Stimulated activated CD8-positive, alpha-beta memory T cell treated with anti-CD3 and anti-CD28 coated beads, Interleukin-7, amount 100 ng/mL, for 4 hours (primary cell): ENCODE results near the gene DNASE1.
"Not testable (repeated sequence)": the region's sequence is repeated elsewhere in the genome, so short reads cannot be mapped to it uniquely, and the experiment has no call there.

Experiments
- DNase-seq, 2 donors: peaks; one replicate each; pipeline ENCODE4 v3.0.0-alpha.2; 2020; ENCODE audit warnings: low read depth in 2 of 2

Gene DNASE1, protein sequence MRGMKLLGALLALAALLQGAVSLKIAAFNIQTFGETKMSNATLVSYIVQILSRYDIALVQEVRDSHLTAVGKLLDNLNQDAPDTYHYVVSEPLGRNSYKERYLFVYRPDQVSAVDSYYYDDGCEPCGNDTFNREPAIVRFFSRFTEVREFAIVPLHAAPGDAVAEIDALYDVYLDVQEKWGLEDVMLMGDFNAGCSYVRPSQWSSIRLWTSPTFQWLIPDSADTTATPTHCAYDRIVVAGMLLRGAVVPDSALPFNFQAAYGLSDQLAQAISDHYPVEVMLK

DNA sequence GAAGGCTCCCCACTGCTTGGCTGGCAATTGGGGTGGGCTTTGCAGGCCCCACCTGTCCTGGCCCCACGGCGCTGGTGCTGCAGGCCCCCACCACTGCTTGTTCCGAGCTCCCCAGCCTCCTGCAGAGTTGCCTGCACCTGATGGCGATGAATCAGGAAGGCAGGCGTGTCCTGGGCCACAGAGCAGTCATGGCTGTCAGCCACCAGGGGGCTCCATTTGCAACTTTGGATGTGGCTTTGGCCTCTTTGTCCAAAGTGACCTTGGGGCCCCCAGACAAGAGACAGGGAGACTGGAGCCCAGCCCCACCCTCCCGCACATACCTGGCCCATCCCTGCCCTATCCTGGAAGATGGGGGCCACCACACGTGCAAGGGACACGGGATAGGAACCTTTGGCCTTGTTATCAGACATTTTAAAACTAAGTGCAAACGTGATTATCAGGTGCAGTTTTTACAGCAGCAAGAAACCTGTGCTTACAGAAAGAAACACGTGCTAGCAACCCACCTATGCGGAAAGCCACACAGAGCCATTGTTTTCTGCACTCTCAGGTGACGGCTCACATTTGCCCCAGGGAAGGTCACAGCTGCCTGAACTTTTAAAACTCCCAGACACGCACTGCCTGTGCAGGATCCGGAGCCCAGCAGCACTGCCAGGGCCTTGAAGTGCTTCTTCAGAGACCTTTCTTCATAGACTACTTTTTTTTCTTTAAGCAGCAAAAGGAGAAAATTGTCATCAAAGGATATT, at the start of gene DNASE1:
DNASE1 (plus strand) TSS at position 443 of the 743 bp plus-strand sequence. CDS start 683 bp downstream, outside the sequence.
- peak; percentile 9 to 13 for DNase-seq

DNA sequence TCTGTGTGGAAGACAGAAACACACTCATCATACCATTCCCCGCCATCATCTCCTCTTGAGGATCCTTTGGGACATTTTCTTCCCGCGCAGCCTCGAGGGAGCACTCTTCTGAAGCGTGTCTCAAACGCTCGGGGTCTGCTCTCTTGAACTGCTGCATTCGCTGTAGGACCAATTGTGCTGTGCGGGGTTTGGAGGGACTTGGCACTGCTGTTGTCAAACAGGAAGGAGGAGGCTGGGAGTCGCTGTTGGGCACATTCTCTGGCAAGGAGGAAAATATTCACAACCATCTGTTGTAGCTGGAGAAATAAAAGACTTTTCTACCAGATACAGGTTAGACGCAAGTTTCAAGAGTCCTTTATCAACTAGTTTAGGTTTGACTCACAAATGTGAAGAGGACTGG, 48.0 kb upstream of the DNASE1 start:
- no peak for DNase-seq

DNA sequence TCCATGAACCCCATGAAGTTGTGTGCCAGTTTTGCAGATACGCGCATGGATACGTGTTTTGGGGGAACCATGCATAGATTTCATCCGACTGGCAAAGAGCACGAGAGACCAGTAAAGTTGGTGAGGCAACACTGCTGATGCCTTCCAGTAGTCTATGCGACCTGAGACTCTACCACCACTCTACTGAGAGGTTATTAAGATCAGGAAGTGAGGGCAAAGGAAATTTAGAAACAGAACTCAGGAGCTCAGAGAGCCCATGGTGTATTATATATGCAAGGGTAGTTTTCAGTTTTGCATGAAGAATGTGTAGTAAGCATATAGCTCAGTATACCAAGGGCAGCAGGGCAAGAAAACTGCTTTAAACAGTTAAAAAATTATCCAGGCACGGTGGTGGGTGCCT, 47.3 kb upstream of the DNASE1 start:
- DNase-seq: no peak

DNA sequence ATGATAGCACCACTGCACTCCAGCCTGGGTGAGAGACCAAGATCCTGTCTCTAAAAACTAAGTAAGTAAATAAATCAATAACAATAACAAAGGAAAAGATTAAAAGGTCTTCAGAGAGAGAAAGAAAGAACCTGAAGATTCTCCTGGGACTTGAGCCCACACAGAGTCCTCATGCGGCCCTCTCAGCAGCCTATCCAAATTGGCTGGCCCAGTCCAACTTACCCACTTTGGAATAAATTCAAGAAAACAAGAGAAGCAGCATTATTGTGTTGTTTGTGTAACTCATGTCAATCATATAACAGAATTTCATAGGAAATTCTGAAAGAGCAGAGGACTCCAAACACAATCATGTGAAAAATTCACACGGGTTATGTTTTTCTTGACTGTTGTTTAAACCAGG, 46.9 kb upstream of the DNASE1 start:
- DNase-seq: no peak

DNA sequence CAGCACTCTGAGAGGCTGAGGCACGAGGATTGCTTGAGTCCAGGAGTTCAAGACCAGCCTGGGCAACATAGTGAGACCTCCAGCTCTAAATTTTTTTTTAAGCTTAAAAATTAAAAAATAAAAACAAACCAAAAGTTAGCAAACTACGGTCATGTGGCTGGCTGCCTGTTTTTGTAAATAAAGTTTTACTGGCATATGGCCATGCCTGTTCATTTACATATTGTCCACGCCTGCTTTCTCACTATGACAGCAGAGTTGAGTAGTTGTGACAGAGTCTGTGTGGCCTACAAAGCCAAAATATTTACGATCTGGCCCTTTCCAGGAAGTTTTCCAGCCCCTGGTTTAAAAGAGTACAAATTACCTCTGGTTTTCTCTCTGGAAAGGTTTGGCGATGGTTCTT, 46.4 kb upstream of the DNASE1 start:
- DNase-seq: no peak

DNA sequence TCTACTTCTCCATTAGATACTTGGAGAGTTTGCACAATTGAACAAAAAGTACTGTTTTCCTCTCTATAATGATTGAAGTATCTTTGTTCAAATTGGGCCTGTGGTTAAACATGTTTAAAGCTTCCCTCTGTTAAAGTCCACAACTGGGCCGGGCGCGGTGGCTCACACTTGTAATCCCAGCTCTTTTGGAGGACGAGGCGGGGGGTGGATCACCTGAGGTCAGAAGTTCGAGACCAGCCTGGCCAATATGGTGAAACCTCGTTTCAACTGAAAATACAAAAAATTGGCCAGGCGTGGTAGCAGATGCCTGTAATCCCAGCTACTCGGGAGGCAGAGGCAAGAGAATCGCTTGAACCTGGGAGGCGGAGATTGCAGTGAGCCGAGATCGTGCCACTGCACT, 45.5 kb upstream of the DNASE1 start:
- DNase-seq: not testable (repeated sequence)

DNA sequence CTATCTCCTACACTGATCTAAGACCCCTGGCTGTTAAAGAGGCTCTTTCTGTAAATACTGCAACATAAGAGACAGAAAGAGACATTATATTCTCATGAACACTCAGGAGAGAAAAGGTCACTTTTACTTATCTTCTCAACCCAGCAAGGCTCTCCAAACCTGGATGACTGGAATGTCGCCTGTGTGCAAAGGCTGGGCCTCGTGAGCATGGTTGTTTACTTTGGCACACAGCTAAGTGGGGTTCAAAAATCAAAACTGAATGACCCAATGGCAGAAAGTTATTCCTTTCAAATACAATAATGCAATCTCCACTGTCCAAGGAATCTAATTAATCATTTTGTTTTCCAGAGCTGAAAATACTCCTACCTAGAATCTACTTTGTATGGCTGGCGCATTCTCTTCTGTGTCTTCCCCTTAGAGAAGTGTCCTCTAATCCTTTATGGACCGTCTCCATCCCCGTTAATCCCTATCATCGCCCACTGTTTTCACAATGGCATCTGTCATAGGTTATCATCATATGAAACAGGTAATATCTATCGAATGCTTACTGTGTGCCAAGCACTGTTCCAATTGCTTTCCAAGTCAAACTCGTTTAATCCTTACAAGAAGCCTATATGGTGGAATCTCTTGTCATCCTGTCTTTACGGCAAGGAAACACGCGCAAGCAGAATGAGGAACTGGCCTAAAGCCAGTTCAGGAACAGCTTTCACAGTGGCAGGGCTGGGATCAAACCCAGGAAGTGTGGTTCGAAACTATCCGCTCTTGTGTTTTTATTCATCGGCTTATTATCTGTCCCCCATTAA, 44.4 kb upstream of the DNASE1 start:
- DNase-seq: no peak

DNA sequence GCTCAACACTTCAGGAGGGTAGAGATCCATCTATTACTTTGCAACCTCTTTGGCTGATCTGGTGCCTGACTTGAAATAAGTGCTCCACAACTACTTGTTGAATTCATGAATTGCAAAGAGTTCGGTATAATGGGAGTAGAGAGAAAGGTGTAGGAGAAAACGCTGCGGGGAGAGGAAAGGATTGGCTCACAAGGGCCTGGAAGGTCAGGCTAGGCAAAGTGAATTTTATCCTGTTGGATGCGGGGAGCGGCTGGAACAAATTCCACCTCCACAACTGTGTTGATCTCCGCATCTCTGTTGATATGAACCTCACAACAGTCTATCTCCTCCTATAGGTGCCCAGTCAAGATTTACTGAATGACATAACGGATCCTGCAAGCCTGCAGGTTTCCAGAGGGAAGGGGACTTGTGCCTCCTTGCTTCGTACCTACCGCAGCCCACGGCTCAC, 43.8 kb upstream of the DNASE1 start:
- no peak for DNase-seq

DNA sequence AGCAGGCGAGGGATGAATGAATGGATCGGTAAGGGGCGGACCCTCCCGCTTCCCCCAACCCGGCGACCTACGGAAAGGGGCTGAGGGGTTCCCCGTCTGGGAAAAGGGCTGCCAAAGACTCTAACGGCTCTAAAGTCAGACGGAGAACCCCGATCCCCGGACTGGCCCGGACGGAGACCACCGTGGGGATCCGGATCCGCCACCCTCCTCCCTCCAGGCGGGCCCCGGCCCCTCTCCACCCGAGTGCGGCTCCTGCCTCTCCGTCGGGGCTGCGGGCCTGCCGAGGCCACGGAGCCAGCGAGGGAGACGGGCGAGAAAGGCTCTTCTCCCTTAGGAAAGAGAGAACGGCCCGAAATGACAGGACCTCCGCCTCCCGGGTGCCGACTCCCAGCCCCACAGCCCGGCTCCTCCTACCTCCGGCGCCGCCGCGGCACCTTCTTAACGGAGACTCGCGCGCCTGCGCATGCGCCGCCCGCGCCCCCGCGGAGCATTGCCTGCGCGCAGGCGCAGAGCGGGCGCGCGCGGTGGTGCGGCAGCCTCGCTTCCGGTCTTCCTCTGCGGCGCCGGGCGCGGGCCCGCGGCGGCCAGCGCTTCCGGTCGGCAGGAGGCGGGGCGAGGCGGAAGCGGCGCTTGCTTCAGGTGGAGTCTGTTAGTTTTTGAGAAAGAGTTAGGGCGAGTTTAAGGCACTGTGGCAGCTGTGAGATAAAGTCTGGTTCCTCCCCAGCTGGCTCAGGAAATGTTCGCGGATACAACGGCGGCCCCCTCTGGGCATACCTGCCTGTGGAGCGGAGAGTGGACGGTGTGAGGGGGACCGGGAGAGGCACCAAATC, 43.1 kb upstream of the DNASE1 start, which contains the start of gene SLX4:
SLX4 (minus strand) TSS at position 461 of the 830 bp plus-strand sequence. CDS start 2,642 bp downstream, outside the sequence.
- DNase-seq: peak; percentile 72 to 88

DNA sequence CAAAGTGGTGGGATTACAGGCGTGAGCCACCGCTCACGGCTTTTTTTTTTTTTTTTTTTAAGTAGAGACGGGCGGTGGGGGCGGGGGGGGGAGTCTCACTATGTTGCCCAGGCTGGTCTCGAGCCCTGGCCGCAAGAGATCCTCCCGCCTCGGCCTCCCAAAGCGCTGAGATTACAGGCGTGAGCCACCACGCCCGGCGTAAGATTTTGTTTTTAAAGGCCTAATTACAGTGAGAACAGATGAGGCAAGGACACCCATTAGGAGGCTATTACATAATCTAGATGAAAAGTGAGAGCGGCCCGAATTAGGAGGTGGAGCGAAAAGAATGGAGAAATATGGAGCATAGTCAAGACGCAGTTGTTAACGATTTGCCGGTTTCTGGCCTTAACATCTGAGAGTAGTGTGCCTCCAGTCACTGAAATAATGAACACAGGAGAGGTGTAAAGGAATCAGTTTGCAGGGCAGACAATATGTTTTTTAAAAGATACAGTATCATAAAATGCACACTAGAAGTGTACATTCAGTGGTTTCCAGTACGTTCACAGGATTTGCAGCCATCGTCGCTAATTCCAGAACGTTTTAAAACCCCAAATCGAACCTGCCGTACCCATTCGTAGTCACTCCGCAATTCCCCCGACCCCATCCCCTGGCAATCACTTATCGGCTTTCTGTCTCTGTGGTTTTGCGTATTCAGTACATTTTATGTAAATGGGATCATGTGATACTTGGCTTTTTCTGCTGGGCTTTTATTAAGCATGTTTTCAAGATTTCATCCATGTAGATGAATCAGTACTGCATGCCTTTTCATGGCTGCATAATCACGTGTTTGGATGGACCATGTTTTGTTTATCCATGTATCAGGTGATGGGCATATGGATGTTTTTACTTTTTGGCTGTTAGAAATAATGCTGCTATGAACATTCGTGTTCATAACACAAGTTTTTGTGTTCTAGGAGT, 41.7 kb upstream of the DNASE1 start:
- no peak for DNase-seq

DNA sequence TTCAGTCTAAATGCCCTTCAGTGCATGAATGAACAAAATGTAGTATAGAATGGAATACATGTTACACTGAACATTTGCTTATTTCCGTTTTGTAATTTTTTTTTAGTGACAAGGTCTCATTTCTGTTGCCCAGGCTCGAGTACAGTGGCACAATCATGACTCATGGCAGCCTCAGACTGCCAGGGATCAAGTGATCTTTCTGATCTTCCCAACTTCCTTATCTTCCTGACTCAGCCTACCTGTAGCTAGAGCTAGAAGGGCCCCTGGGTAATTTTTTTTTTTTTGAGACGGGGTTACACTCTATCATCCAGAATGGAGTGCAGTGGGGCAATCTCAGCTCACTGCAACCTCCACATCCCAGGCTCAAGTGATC, 35.7 kb upstream of the DNASE1 start:
- DNase-seq: no peak

DNA sequence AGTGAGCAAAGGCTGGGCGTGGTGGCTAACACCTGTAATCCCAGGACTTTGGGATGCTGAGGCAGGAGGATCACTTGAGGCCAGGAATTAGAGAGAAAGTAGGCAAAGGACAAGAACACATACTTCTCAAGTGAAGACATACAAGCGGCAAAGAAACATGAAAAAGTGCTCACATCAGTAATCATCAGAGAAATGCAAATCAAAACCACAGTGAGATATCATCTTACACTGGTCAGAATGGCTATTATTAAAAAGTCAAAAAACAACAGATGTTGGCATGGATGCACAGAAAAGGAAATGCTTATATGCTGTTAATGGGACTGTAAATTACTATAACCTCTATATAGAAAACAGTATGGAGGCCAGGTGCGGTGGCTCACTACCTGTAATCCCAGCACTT, 30.8 kb upstream of the DNASE1 start:
- DNase-seq: no peak

DNA sequence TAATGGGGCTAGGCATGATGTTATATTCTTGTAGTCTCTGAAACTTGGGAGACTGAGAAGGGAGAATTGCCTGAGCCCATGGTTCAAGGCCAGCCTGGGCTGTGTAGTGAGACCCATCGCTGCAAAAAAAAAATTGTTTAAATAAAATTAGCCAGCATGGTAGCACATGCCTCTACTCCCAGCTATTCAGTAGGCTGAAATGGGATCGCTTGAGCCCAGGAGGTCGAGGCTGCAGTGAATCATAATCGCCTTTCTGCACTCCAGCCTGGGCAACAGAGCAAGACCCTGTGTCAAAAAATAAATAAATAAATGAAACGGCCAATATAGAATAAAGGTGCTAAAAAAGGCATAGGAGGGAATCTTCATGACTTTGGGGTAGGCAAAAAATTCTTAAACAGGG, 29.2 kb upstream of the DNASE1 start:
- DNase-seq: no peak

DNA sequence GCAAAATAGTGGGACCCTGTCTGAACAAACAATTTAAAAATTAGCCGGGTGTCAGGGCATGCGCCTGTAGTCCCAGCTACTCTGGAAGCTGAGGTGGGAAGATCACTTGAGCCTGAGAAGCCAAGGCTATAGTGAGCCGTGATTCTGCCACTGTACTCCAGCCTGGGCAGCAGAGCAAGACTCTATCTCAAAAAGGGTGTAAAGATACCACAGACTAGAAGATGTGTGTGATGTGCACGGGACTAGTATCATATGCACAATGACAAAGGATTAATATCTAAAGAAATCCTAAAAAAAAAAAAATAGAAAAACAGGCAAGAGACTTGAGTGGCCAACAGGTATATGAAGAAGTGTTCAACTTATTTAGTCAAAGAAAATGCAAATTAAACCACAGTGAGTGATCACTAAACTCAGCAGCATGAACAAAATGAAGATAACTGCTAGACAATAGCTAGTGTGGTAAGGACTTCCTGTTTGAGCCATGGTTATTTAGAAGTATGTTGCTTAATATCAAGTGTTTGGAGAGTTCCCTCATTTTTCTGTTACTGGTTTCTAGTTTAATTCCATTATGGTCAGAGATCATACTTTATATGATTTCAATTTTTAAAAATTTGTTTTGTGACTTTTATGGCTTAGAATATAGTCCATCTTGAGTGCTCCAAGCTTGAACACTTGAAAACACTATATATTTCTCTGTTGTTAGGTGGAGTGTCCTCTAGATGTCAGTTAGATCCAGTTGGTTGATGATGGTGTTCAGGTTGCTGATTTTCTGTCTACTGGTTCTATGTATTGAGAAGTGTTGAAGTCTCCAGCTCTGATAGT, 28.4 kb upstream of the DNASE1 start:
- no peak for DNase-seq

DNA sequence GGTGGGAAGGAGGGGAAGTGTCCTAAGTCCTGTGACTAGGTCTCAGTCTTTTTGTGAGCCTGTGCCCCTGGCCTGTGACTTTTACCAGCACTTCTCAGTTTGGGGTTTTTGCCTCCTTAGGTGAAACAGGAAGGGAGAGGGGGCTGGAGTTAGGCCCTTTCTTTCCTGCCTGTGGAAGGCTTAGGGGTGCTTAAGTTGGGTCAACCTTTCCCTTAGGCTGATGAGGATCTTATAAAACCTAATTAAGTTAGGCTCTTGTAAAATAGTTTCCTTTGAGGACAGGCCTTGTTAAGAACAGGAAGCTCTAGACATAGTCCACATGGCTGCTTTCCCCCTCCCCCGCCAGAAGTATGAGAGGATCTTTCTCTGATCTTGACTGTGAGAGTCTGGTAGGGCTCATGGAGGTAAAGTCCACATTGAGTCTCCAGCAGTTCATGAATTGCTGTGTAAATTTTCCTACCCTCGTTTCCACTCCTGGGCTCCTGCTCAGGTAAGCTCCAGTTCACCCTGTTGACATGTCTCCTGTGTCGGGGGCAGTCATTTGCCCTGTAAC, 17.0 kb upstream of the DNASE1 start:
- DNase-seq: no peak

DNA sequence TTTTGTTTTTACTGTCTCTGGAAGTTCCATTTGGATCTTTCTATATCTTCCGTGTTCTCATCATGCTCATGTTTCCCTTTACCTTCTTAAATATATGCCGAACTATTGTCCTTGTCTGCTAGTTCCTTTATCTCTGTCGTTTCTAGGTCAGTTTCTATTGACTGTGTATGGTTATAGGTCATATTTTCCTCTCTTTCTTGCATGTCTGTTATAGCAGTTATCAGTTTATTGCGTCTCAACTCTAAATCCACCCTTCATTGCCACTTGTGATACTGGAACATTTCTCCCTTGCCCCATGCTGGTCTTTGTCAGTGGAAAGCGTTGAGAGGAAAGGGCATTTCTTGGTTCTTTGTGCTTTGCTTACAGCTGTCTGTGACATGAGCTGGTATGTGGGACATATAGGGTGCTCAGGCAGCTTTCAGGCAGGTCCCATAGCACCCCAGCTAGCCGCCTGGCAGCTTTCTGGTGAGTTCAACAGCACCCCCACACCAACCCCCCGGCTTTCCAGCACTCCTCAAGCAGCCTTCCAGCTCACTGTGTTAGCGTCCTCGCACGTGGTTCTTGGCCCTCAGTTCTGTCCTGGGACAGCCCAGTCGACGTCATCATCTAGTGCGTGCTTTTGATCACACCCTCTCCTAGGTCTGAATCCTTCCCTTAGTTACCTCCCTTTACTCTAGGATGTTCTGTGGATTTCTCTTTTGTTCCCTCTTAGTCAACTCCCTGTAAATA, 15.4 kb upstream of the DNASE1 start:
- no peak for DNase-seq

DNA sequence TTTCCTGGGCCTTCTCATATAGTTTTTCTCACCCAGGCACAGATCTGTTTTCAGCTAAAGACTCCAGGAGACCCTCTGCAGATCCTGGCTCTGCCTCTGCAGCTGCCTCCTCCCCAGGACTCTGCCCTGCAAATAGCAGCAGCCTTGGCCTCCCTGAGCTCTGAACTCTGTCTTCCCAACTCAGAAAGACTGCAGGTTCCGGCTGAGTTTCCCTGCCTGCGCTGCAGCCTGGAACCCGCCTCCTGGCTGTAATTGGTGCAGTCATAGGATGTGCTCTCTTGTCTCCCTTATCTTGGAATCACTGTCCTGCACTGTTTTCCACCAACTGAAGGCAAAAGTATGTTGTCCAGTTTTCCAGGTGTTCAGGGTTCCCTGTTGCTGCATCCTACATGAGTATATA, 14.3 kb upstream of the DNASE1 start:
- DNase-seq: no peak
